ENCODE data around the gene PLTP.
"Not testable (repeated sequence)": the region's sequence is repeated elsewhere in the genome, so short reads cannot be mapped to it uniquely, and the experiment has no call there.

Gene PLTP

GRCh38 chr20:45920462-45921336, 8.7 kb upstream of the PLTP start:
- no peak for DNase-seq (ENCODE audit: low spot score)

DNA sequence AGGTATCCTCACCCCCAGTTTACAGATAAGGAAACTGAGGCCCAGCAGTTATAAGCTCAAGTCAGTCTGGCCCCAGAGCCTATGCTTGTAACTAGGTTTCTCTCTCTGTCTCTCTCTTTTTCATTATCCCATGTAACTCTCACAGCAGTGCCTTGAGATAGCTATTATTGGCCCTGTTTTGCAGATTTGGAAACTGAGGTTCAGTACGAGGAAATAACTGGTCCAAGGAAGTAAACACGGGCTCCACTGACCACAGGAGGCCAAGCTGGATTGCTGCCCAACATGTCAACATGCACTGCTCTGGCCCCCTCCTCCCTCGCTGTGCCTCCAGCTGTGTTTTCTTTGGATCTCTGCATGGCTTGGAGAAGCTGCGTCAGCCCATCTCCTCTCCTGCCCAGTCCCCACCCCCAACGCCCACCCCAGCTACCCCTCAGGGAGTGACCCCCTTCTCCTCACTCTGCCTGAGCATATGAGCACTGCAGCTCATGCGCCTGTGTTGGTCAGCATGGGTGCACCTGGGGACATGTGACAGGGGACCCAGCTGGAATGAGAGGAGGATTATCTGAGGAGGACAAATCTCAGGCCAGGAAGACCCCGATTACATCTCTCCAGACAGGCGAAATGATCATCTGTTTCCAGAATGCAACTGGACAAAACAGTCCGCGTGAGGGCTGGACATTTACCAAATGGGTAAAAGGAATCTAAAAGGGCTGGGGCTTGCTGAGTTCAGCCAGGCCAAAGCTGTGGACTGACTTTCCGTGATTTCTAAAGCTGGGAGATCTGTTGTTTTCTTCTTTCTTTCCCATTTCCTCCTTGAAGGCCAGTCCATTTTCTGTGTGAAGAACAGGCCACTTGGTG, 7.8 kb upstream of the PLTP start:
- DNase-seq (ENCODE audit: low spot score) = no peak

GRCh38 chr20:45918779-45919537, 7.0 kb upstream of the PLTP start:
- no peak for DNase-seq (ENCODE audit: low spot score)

- no peak for DNase-seq (ENCODE audit: low spot score)
Observed at GRCh38 chr20:45918182-45918737, 6.3 kb upstream of the PLTP start.

DNA sequence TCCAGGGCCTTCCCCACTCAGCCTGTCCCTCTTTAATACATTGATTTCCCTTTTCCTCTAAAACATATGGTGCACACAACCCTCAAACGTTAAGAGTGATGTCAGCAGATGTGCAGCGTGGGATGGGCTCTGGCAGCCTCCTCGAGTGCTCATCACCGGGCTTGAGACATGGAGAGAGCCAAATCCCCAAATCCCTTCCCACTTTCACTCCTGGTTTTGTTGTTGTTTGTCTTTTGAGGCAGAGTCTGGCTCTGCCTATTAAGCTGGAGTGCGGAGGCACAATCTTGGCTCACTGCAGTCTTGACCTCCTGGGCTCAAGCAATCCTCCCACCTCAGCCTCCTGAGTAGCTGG, 5.8 kb upstream of the PLTP start:
- no peak for DNase-seq (ENCODE audit: low spot score)

DNA sequence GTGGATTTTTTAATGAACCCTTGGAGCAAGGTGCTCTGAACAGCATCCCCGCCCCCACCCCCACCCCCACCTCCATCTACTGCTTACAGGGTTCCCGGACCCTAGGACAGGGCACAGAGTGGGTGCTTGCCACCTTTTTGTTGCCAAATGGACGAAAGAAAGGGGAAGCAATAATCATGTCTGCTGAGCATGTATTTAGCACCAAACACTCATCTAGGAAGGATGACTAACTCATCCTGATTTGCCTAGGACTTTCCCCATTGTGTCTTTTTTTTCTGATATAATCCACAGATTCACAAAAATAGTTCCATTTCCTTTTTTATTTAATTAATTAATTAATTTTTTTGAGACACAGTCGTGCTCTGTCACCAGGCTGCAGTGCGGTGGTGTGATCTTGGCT, 1.2 kb upstream of the PLTP start:
- DNase-seq (ENCODE audit: low spot score) = peak; percentile 39

DNA sequence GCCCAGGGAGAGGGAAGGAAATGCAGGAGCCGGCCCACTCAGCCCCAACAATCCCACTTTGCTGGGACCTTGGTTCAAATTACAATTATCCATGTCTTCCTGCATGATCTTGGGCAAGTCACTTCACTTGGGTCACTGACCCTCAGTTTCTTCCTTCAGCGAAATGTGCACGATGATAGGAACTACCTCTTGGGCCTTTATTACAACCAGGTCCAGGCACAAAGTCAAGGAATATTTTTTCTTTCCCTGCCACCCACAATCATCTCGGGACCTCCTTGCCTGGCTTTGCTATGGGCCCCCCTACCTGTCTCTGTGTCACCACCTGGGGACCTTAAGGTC, 358 bp upstream of the PLTP start:
- DNase-seq (ENCODE audit: low spot score) = no peak

DNA sequence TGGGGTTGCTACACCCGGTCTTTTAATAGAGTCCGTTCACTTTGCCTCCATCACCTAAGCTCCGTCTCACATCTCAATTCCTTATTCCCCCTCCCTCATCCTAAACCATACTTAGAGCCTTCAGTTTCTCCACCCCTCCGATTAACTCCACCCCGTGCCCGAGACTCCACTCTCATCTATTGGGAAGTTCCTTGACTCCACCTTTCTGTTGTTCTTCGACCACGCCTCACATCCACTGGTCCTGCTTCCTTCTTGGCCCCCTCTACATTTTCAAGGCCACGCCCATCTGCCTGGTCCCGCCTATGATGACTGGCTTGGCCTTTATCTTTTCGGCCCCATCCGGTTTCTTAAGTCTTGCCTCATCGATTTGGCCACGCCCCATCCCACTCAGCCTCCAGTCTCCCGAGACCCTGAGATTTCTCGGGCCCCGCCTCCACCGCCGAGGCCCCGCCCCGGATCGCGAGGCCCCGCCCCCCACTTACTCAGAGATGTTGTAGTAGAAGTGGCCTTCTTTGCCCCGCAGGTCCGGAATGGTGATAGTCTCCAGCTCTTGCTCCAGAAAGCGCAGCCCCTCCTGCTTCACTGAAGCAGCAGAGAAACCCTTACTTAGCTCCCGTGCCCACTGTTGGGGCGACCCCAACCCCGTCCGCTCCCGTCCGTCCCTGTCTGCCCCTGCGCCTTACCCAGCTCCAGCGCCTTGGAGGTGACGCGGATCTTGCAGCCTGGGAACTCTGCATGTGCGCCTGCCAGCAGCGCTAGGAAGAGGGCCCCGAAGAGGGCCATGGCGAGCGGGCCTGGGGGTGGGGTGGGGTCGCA, 1.1 kb downstream of the PLTP start:
- peak; percentile 100 for DNase-seq (ENCODE audit: low spot score)

- no peak for DNase-seq (ENCODE audit: low spot score)
Observed at GRCh38 chr20:45909817-45910669, 1.9 kb downstream of the PLTP start.

DNA sequence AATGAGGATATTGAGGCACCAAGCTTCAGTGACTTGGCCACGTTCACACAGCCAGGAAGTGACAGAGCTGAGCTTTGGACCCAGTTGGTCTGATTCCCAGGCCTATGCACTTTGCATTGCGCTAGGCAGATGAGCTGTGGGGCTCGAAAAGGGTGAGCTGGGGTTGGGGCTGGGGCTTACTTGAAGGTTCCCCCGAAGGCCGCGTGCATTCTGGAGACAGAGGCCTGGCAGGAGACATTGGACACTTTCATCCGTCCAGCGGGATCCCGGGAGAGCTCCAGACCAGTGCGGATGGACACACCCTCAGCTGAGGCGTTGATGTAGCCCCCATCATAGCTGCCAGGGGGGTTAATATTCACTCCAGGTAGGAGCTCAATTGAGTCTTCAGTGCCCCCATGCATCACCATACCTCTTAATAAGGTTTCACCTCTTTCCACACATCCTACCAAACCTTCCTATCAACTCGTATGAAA, 2.6 kb downstream of the PLTP start:
- no peak for DNase-seq (ENCODE audit: low spot score)

GRCh38 chr20:45908084-45908483, 3.9 kb downstream of the PLTP start:
- no peak for DNase-seq (ENCODE audit: low spot score)

DNA sequence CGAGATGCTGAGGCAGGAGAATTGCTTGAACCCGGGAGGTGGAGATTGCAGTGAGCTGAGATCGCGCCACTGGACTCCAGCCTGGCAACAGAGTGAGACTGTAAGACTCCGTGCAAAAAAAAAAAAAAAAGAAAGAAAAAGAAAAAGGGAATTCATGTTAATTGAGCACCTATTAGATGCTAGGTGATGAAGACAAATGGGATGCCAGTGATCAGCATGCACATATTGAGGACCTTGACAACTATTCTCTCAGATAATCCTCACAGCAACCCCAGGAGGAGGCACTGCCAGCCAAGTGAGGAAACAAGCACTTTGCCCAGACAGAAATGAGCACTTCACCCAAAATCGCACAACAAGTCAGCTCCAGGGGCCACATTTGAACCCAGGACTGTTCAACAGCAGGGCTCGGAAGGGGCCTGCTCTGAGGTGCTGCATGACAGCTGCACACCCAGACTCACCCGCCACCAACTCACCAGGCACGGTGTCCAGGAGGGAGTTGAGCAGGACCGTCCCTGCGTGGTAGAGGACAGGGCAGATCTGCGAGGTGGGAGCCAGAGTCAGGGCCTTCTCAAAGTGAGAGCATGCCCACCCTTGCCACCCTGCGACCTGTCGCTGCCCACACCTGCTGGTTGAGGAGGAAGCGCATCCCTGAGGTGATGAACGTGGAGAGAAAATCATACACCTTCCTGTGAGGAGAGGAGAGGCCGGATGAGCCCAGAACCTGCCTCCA, 4.6 kb downstream of the PLTP start:
- no peak for DNase-seq (ENCODE audit: low spot score)

GRCh38 chr20:45905505-45906079, 6.4 kb downstream of the PLTP start:
- DNase-seq (ENCODE audit: low spot score) = peak; percentile 96

DNA sequence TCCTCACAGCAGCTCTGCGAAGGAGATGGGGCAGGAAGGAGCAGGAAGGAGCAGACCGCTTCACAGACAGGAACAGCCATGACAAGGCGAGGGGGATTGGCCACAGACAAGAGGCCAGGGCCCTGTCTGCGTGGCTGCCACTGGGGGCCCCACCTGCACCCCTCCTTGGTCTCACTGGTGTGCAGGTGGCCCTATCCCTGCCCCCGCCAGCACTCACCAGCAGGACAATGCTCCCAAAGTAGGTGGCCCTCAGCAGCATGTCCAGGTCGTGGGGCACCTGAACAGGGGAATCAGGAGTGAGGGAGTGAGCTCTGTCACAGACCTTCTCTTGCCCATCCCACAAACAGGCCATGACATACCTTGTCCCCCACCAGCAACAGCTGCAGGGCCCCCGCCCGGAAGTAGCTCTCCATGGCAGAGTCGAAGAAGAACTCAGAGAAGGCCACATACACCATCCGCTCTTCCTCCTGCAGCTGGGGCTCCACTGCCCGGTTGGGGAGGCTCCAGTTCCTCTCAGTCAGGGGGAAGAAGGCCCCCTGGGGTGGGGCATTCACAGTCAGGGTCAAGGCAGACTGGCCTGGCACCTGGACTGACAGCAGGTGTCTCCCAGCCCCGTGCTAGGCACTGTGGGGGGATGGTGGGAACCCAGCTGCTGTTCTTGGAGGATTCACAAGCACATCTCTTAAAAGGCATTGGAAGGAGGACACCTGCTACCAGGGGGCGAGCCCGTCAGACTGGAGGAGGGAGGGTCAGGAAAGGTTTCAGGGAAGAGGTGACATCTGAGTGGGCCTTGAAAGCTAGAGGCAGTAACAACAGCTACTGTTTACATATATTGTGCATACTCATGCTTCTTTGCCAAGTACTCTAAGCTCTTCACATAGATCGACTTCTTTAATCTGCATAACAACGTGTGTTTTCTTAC, 7.1 kb downstream of the PLTP start:
- DNase-seq (ENCODE audit: low spot score) = no peak

GRCh38 chr20:45902199-45902701, 9.7 kb downstream of the PLTP start:
- DNase-seq (ENCODE audit: low spot score) = no peak

- DNase-seq (ENCODE audit: low spot score) = not testable (repeated sequence)
Observed at GRCh38 chr20:45901332-45901731, 10.6 kb downstream of the PLTP start.

DNA sequence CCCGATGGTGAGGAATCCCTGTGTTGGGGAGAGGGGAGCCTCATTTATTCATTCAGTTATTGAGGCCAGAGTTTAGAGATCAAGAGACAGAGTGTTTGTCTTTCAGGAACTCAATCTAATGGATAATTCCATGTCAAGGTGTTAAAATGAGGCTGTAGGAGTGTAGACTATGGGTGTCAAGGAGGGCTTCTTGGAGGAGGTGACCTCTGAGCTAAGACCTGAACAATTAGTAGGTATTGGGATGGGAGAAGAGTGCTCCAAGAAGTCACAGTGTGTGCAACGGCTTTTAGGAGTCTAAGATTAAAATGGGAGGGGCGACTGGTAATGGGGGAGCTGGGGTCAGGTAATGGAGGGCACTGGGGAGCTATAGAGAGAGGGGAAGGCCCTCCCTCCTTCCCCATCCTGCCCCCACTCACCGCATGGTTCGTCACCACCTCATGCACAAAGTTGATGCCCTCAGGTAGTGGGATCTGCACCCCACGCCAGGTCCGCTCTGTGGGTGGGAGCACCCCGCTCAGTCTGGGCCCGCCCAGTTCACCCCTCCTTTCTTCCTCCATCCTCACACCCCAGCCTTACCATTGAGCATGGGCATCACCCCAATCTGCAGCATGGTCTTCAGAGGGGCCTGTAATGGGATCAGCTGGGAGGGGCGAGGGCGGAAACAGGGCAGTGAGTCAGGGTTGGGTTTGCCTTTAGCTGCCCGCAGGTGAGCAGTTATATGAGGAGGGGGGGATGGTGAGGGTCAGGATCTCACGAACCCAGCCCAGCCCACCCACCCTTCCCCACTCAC, 12.7 kb downstream of the PLTP start:
- DNase-seq (ENCODE audit: low spot score) = no peak

Measured in RKO (cell line).